Stimulated activated CD4-positive, alpha-beta T cell treated with anti-CD3 and anti-CD28 coated beads, Interleukin-15, amount 100 ng/mL, for 1 hour (primary cell): ENCODE results near the gene LAMP5.

Source experiments
- DNase-seq, 2 donors: peaks; one replicate each; pipeline ENCODE4 v3.0.0-alpha.2; 2020; ENCODE audit warnings: low read depth in 1 of 2, low spot score in 1 of 2

The LAMP5 gene

DNA sequence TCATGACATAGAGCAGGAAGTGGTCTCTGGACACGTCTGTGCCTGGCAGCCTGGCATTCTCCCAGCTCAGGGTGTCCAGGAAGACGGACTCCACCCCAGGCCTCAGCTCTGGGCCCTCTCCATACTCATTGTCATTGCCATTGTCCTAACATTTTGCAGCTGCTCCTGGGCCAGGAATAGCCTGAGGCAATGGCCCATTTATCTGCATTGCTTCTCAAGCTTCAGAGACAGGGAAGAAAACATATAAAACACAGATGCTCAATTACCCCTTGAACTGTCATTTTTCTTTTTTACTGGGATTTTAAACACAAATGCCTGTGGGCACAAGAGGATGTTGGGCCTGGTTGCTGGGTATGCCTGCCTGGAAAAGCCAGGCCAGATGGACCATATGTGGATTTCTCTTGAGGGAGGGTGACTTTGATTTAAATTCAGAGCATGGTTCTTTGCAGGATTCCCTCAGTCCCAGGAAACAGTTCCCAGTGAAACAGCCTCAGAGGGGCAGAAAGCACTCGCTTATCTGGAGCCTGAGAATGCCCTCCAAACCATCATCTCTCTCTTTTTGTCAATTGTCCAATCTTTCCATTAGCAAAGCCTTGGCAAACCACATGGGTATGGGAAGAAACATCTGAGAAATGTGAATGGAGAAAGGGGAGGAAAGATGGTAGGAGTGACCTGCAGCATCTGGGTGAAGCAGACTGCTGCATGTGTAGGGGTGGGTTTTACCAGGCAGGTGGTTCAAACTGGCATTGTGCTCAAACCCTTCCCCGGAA, 17.9 kb downstream of the LAMP5 start:
- no peak for DNase-seq

DNA sequence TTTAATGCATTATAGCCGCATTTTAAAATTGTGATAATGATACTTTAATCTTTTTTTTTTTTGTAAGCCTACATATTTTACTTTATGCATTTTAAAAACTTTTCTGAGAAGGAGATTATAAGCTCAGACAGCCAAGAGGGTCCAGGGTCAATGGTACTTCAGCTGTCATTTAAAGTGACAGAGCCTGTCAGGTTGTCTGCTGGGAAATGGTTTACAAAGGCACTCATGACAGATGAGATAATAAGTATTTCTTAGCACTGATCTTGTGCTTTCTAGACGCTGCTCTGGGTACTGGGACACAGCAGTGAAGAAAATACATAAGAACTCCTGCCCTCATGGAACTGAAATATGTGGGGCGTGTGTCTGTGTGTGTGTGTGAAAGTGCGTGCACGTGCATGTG, 19.6 kb downstream of the LAMP5 start:
- DNase-seq, result no peak

DNA sequence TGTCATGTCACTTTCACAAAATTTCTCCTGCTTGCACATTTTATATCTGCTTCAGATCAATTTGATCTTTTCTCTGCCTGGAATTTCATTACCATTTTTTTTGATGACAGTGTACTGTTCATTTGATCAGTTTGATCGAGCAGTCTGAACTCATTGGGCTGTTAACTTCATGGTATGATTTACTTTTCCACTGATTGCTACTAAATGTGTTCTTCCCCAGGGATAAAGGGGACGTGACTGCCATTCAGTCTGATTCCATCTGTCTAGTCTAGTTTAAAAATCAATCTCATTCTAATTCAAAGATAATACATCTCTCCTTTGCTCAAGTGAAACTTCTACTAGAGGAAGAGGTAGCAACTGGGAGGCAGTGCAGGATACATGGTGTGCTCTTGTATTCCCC, 21.1 kb downstream of the LAMP5 start:
- DNase-seq, result no peak

DNA sequence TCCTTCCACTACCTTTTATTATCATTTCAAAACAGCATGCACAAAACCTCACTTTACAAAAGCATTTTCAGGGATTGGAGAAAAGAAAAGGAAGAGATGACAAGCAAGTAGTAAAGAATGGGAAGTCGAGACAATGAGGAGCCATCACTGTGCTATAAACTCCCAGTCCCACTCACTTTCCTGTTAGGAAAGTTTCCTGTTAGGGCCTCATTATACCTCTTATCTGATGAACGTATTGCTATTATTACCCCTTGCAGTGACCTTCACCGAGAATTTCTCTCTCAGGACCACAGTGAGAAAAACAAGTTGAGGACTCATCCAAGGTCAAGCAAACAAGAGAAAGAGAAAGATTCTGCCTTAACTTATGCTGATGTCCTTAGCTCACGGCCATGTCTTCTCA, 28.8 kb downstream of the LAMP5 start:
- no peak for DNase-seq

DNA sequence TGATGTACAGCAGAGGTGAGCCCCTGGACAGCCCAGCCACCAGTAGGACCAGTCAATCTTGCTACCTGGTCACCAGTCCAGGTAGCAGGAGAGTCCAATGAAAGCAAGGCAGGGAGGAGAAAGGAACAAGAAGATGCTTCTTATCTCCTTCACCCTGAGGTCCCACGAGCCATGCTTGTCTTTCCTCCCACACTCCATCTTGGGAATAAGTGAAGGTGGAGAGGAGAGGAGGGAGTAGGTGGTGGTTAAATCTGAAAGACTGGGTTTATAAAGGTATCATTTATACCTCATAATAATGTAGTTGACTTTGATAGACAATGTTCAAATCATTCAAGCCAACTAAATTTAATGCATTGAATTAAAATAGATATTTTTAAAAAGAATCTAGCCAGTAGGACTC, 35.9 kb downstream of the LAMP5 start:
- DNase-seq, result no peak

DNA sequence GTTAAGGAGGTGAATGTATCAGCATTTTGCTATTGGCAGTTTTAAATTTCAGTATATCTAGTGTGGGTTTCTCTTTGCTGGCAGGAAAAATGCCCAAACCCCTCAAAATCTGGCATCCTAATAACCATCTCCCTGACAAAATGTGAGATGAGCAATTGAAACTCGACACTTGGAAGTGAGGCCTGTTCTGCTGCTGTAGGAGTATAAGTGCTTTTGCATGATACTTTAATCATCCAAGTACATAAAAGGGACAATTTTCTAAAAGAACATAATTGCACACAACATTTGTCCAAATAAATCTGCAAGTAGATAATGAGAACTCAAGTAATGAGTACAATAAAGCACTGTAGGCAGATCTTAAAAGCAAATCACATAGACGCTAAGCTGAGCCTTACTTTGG, 36.5 kb downstream of the LAMP5 start:
- no peak for DNase-seq

DNA sequence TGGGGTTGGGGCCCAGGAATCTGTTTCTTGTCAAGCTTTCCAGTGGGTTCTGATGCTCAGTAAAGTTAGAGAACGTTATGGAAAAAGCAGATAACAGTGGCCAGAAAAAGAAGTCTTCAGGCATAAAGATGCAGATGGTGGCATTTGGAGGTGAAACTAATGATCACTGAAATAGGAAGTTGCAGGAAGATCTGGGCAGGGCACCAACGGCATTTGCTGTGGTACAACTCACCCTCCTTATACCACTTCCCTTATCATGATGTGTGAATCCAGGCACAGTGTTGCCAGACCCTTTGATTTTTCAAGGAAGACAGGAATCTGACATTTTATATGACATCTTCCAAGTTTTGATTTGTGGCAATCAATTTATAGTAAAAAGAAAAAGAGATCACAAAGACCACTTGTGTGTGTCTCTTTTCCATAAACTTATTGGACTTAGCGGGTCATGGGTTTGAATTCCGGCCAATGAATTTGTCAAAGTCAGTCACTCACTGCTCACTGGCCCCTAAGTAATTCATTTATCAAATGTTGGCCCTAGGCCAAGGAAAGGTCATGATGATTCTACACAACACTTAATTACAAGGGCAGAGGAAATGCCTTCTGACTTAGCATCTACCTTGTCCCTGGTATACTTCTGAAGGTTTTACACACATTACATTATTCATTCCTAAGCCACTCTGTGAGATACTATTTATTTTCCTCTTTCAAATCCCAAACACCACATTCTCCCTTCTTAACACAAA, 37.6 kb downstream of the LAMP5 start:
- DNase-seq, result no peak

DNA sequence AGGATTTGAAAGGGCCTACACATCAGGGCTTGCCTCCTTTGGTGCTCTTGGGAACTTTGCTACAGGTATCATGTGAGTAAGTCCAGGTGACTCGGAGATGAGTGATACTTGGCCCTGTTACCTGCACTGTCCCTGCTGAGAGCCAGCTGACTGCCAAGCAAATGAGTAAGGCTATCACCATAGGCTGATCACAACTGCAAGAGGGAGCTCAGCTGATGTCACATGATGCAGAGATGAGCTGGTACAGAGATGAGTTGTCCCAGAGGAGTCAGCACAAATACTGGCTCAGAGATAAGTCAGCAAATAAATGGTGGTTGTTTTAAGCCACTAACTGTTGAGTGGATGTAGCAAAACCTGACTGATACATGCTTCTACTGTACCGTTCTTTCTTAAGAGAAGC, 41.4 kb downstream of the LAMP5 start:
- no peak for DNase-seq

DNA sequence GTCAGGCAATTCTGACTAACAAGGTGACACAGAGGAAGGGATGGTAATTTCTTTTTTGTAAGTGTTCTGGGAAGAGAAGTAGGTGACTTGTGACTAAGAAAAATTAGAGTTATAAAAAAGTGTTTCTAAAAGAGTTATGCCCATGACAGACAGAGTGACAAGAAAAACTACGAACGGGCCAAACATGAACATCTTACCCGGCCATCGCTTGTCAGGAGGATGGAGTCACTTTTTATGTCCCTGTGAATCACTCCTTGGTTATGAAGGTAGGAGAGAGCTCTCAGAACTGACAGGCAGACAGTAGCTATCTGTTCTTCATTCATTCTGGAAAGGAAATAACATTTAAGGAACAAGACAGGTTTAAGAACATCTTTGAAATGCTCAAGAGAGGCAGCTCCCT, 43.0 kb downstream of the LAMP5 start:
- no peak for DNase-seq

DNA sequence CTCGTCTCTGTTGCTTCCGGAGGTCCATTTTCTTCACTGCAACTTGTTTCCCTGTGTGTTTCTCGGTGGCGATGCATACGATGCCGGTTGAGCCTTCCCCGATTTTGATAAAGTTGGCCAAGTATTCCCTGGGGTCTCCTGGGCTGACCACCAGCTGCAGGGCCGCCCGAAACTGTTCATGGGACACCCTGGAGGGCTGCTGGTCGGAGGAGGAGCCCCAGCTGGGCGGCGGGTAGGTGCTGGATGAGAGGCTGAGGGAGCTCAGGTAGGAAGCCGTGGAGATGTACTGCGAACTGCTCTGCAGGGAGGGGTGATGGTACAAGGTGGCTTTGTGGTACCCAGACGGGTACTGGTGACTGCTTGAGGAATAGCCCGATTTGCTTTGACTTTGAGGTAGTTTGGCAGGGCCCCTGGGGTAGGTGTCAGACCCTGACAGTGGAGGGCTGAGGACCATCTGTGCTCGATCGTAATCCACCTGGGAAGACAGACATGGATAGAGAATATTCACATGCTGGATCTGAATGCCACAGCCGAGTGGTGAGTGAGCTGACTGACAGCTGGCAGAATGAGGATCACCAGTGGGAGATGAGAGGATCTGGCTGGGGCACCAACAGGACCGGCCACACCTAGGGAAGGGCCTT, 51.6 kb downstream of the LAMP5 start:
- DNase-seq, result no peak

DNA sequence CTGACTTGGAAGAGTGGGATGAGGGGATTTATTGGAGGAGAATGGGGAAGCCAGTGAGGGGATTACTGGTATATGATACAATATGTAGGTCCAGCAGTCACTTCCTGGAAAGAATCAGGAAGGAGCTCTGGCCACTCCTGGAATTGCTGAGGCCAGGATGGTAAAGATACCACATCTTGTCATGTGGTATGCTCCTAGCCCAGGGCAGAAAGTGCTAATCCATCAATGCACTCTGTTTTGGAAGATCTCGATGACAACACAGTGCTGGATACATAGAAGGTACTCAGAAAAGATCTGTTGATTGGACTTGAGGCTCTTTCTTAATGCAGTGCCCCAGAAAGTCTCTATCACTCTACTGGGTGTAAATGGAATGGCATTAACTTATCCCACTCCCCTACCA, 52.6 kb downstream of the LAMP5 start:
- no peak for DNase-seq

DNA sequence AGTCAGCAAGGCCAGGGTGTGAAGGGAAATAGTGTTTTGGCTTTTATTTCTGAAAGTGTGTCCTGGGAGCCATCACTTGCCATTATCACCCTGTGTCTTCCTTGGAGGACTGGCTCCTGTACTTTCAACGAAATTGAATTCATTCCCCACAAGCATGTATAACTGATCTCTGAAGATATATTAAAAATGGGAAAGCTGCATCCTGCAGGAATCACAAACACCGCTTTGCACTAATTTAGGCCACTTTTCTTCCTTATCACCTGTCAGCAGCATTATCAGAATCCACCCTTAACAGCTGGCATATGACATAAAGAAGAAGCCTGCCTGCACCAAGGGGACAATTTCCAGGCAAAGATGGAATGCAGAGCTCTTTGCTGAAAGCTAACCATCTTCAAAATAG, 56.2 kb downstream of the LAMP5 start:
- DNase-seq, result no peak

DNA sequence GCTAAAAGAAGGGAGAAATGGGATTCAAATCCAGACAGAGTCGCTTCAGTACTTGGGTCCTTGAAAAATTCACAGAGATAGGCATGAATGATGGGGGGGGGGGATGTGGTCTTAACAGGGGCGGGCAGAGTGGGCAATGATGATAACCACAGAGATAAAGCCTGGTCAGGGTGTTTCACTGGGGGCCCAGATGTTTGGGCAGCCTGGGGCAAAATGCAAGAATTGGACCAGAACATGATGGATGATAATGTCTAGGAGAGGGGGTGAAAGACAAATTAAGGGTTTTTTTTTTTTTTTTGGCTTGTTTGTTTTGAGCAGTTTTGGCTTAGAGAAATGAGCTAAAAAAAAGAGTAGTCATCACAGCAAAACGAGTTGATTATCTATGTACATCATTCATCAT, 57.4 kb downstream of the LAMP5 start:
- no peak for DNase-seq

DNA sequence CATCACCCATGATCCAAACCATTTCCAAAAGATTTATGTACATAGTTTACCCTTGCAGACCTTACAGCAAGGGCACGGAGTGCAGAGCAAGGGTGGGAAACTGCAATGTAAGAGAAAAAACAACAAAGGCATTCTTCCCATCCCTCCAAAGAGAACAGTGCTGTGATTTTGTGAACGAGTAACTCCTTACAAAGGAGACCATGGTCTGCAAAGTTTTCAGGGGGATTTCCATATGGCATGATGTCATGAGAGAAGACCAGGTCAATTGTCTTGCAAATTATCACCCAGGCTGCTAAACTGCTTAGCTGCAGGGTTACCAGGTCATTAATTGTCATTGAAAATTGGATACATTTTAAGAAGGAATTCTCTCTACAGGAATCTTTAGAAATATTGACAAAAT, 58.3 kb downstream of the LAMP5 start:
- no peak for DNase-seq

DNA sequence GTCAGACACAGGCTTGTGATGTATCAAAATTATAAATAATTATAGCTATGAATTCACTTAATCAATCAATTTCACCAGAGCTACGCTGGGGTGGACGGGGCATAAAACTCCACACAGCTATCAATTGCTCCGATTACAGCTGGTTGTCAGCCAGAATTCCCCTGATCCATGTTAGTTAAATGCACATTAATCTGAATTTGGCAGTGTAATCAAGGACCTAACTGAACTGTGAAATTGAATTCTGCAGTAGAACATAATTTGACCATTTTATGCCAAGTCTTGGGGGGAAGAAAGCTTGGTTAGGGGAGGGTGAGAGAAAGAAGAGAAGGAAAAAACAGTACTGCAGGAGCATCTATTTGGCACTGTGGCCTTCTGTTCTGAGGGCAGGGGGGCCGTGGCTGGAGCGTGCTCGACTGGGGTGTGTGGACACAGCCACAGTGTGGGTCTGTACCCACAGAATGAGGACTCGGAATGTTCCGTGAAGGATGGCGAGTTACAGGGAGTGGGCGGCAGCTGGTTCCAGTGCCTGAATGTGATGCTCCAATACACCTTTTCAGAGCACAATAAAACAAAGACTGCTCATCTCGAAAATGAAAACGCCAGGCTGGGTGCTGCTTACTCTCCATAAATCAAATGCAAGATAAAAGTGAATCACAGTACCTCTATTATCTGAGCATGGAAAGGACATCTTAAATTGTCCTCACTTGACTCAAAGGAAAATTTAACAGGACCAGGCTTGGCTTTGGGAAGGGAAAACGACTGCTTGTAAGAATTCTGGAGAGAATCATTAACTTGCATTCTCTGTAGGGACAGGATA, 59.2 kb downstream of the LAMP5 start:
- no peak for DNase-seq

DNA sequence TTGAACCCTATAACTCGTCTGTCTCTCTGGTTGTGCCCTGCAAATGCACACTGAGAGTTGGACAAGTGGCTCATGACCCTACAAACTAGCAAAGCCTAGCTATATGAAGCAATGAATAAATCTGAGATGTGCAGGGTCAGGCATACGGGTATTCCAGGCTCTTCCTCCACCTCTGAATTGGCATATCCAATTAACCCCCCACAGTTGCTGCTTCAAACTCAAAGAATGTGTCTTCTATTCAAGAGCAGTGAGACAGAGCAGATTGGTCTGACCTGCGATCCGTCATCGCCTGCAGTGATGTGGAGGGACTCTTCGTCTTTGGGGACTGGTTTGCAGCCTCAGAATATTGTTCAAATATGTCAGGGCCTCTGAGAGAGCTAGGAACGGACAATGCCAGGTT, 59.8 kb downstream of the LAMP5 start:
- no peak for DNase-seq

DNA sequence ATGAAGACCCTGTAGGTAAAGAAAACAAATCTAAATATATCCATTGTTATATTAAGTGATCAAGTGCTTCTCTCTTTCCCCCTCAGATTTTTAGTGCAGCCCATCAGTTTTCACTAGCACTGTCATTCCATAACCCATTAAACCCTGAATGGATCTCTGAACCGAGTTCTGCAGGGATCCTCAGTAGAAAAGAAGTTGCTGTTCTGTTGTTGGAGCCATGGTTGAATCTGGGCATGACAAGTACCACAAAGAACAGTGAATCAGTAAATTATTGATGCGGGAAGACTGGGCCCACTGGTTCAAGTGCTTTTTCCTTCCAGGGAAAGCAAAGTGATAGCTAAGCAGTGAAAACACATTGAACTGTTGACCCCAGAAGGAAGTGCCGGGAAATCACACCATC, 60.4 kb downstream of the LAMP5 start:
- DNase-seq, result no peak

DNA sequence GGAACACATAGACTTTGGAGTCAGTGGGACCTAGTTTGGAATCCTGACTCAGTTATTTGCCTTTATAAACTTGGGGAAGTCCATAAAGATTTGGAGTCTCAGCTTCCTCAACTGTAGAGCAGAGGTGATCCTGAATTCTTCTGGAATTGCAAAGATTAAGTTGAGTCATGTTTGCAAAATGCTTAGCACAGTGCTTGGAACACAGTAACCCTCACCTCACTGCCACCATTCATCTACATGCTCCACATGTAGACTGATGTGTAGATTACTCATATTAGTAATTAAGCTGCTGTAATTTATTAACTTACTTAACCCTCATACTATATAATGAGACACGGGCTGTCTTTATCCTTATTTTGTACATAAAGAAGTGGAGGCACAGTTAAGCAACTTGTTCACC, 61.4 kb downstream of the LAMP5 start:
- DNase-seq, result no peak

DNA sequence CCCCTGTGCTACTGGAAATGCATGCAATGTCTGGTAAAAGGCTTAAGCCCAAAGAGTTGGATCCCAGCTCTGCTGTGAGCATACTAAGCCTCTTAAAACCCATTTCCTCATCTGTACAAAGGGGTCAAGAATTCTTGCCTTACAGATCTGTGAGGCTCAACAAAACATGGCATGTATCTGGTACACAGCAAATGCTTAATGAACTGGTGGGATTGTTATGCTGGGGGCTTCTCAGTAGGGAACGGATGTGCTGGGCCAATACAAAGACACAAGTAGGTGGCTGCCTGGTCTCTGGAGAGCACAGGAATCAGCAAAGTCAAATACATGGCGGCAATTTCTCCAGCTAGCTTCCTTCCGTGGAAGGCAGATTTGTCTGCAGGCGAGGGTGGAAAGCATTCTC, 62.3 kb downstream of the LAMP5 start:
- DNase-seq, result no peak

DNA sequence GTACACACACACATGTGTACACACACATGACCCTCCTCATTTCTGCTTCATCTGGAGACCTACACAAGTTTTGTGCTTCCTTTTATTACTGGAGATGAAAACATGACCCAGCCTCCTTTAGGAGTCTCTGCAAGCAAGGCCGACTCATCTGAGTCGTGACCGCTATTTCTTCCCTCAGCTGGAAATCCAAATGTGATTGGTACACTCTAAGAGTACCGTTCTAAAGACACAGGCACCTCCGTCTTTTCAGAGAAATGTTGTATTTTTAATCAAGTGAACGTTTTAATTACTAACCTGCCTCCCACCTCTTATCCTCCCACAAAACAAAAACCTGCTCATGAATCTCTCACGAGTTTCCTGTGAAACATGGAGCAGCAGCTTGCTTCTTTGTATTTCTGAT, 63.0 kb downstream of the LAMP5 start:
- no peak for DNase-seq

DNA sequence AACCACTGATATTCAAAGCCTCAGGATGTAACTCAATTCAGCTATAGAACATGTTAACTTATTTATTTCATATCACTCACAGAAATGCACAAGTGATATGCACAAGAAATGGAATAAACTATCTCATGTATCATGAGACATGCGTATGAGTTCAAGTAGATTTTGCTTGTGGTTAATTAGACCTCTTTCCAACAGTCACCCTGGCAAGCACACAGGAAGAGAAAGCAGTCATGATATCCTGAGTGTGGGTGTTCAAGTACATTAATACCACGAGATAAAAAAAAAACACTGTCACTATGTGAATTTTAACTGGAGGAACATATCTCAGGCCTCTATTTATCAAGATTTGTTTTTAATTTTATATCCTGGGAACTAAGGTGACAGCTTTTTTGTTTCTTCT, 64.2 kb downstream of the LAMP5 start:
- DNase-seq, result no peak
